Body of pancreas (tissue), 4 donors: ENCODE results near the gene SLC19A1.

Experiments
- CTCF ChIP-seq, 7 experiments: fragments of 450-650 bp in 4 of 7; fragments of 200-600 bp in 3 of 7; sonication (generic) in 3 of 7; IDR thresholded peaks; one replicate each; pipeline ENCODE4 v1.5.1; 2016 to 2019; ENCODE audit warnings: antibody characterized with exemption in 7 of 7
- POLR2A ChIP-seq, 3 donors: fragments of 450-650 bp; IDR thresholded peaks; one replicate each; pipeline ENCODE4 v1.6.1; 2016; ENCODE audit warnings: antibody characterized with exemption in 3 of 3, mild to moderate bottlenecking in 2 of 3

- TF ChIP-seq CTCF (IDR thresholded peaks at IDR 0.05): no peak
- TF ChIP-seq POLR2A (IDR thresholded peaks at IDR 0.05): no peak
Measured at GRCh38 chr21:45513003-45513717, 29.1 kb downstream of the SLC19A1 start.
